ENCODE measurements around the gene NINL.
"Not testable (repeated sequence)": the region's sequence is repeated elsewhere in the genome, so short reads cannot be mapped to it uniquely, and the experiment has no call there.

DNA sequence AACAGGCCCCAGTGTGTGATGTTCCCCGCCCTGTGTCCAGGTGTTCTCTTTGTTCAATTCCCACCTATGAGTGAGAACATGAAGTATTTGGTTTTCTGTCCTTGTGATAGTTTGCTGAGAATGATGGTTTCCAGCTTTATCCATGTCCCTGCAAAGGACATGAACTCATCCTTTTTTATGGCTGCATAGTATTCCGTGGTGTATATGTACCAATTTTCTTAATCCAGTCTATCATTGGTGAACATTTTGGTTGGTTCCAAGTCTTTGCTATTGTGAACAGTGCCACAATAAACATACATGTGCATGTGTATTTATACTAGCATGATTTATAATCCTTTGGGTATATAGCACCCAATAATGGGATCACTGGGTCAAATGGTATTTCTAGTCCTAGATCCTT is 45.3 kb upstream of the NINL start:
- TF ChIP-seq, protein P1, sequence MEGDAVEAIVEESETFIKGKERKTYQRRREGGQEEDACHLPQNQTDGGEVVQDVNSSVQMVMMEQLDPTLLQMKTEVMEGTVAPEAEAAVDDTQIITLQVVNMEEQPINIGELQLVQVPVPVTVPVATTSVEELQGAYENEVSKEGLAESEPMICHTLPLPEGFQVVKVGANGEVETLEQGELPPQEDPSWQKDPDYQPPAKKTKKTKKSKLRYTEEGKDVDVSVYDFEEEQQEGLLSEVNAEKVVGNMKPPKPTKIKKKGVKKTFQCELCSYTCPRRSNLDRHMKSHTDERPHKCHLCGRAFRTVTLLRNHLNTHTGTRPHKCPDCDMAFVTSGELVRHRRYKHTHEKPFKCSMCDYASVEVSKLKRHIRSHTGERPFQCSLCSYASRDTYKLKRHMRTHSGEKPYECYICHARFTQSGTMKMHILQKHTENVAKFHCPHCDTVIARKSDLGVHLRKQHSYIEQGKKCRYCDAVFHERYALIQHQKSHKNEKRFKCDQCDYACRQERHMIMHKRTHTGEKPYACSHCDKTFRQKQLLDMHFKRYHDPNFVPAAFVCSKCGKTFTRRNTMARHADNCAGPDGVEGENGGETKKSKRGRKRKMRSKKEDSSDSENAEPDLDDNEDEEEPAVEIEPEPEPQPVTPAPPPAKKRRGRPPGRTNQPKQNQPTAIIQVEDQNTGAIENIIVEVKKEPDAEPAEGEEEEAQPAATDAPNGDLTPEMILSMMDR (optimal IDR thresholded peaks at IDR 0.05 in 1 of 3, IDR thresholded peaks at IDR 0.05 in 1 of 3, conservative IDR thresholded peaks at IDR 0.05 in 1 of 3; ENCODE audit: extremely low read depth in 1 of 3, insufficient read depth in 2 of 3, low read length in 3 of 3) = not testable (repeated sequence)
- TF ChIP-seq EZH2 (IDR thresholded peaks at IDR 0.05; ENCODE audit: low read length) = not testable (repeated sequence)
